ENCODE results near the gene PARP1.

- TF ChIP-seq CTCF (IDR thresholded peaks at IDR 0.05) (no peak), POLR2A (IDR thresholded peaks at IDR 0.05) (no peak)
These were observed 25.4 kb upstream of the PARP1 start for GRCh38 chr1:226433341-226433720.
